GM23248 (cell line): ENCODE results near the gene OSER1. TPM values are rescaled to one million over a fixed set of nuclear protein-coding genes. Genes with fewer than 3 reads are reported as not detected.

Experiments used
- DNase-seq: peaks from one replicate; pipeline ENCODE4 v3.0.0-alpha.2; 2015
- H2AFZ ChIP-seq: fragments of 200-600 bp; sonication (generic); 2 replicates; pipeline ENCODE4 v1.6.1; 2016; ENCODE audit warnings: antibody characterized with exemption
- H3F3A ChIP-seq: fragments of 200-600 bp; sonication (generic); 2 replicates; pipeline ENCODE4 v1.6.1; 2016; ENCODE audit warnings: mild to moderate bottlenecking, antibody characterized with exemption, mixed run types; ENCODE audit not compliant: insufficient read depth
- H3K27ac ChIP-seq: fragments of 200-600 bp; sonication (generic); 2 replicates; pipeline ENCODE4 v1.5.1; 2016; ENCODE audit warnings: mild to moderate bottlenecking
- H3K27me3 ChIP-seq: fragments of 200-600 bp; sonication (generic); replicated peaks from 2 replicates; pipeline ENCODE4 v1.6.1; 2016; ENCODE audit warnings: mild to moderate bottlenecking; ENCODE audit not compliant: insufficient read depth
- H3K36me3 ChIP-seq: fragments of 200-600 bp; sonication (generic); 2 replicates; pipeline ENCODE4 v1.6.1; 2016; ENCODE audit warnings: low read depth, mild to moderate bottlenecking
- H3K4me1 ChIP-seq: fragments of 200-600 bp; sonication (generic); 2 replicates; pipeline ENCODE4 v1.6.1; 2016; ENCODE audit warnings: mild to moderate bottlenecking; ENCODE audit not compliant: insufficient read depth
- H3K4me2 ChIP-seq: fragments of 200-600 bp; sonication (generic); one replicate; pipeline ENCODE4 v1.6.1; 2016; ENCODE audit warnings: mild to moderate bottlenecking; ENCODE audit not compliant: unreplicated experiment
- H3K4me3 ChIP-seq: fragments of 200-600 bp; sonication (generic); 2 replicates; pipeline ENCODE4 v1.5.1; 2016; ENCODE audit warnings: mild to moderate bottlenecking
- H3K79me2 ChIP-seq: fragments of 200-600 bp; sonication (generic); 2 replicates; pipeline ENCODE4 v1.6.1; 2016; ENCODE audit warnings: mild to moderate bottlenecking; ENCODE audit not compliant: insufficient read depth
- H3K9ac ChIP-seq: fragments of 200-600 bp; sonication (generic); 2 replicates; pipeline ENCODE4 v1.6.1; 2016; ENCODE audit warnings: mild to moderate bottlenecking
- H3K9me2 ChIP-seq: fragments of 200-600 bp; sonication (generic); 2 replicates; pipeline ENCODE4 v1.6.1; 2016; ENCODE audit warnings: mixed run types, mild to moderate bottlenecking, moderate library complexity; ENCODE audit not compliant: insufficient read depth
- H3K9me3 ChIP-seq: fragments of 200-600 bp; sonication (generic); one replicate; pipeline ENCODE4 v1.6.1; 2017; ENCODE audit warnings: low read depth
- H4K20me1 ChIP-seq: fragments of 200-600 bp; sonication (generic); 2 replicates; pipeline ENCODE4 v1.6.0; 2016; ENCODE audit not compliant: insufficient read depth
- EZH2 ChIP-seq: fragments of 200-600 bp; sonication (generic); IDR thresholded peaks from 2 replicates; pipeline ENCODE4 v1.6.1; 2018; ENCODE audit warnings: antibody characterized with exemption, mild to moderate bottlenecking; ENCODE audit not compliant: insufficient read depth, poor library complexity, severe bottlenecking
- EZH2phosphoT487 ChIP-seq: fragments of 200-600 bp; sonication (generic); IDR thresholded peaks from 2 replicates; pipeline ENCODE4 v1.6.1; 2018; ENCODE audit warnings: antibody characterized with exemption, moderate library complexity, mild to moderate bottlenecking, low read depth; ENCODE audit not compliant: insufficient read depth
- WGBS, 2 experiments: methylation state at CpG; one replicate each; pipeline ENCODE4 v1.1.6; 2015 to 2017; ENCODE audit warnings: low lambda C conversion rate in 2 of 2, low coverage in 1 of 2; ENCODE audit errors: missing lambda C conversion rate in 2 of 2; 5-methylcytosine and 5-hydroxymethylcytosine counted together
- in situ Hi-C: fragments of 300-500 bp; cut with MboI; formaldehyde crosslinking; loops from 2 replicates; pipeline ENCODE4 v1.15.0; 2020
- polyA plus RNA-seq: library from polyadenylated mRNA; unstranded; fragments of >200 nt; fragmentation: Nextera tagmentation; extraction: Ambion mirVana; gene quantifications from 2 replicates; pipeline ENCODE4 v1.2.1, GENCODE V29; 2016
- total RNA-seq: library from RNA; depleted of rRNA; stranded (reverse); fragments of >200 nt; shearing (Covaris generic); gene quantifications from 2 replicates; pipeline ENCODE4 v1.2.3, GENCODE V29; 2014; rRNA removed

OSER1 gene
- total RNA-seq, result 29.5 and 36.2 TPM in 2 replicates
- polyA plus RNA-seq, result 43.8 and 45.1 TPM in 2 replicates

GRCh38 chr20:44210406-44211176 lies at the start of gene OSER1:
OSER1 (minus strand) TSS chr20:44210771; CDS start chr20:44206957, 3,814 bp downstream.
- WGBS, 2 experiments, result 0 to 1% methylated on average over 46 to 69 of the region's 79 CpGs
- H3K27ac ChIP-seq, result peak within 1 kb of the TSS; percentile 92
- peak; percentile 99 for DNase-seq
- peaks cover 8% of the 10 kb centered on the region; the same call in 1 of the 2 replicates for H3K36me3 ChIP-seq
- in situ Hi-C loops, result loop anchor here (25.0 kb wide), 1 partner anchor 402 kb away; no protein-coding TSS in a partner anchor
- H3K4me1 ChIP-seq, result peaks cover 33% of the 10 kb centered on the region
- H3K4me2 ChIP-seq, result peak within 1 kb of the TSS; percentile 99
- TF ChIP-seq EZH2, result no peak
- TF ChIP-seq EZH2phosphoT487, result no peak
- peak within 1 kb of the TSS; percentile 97 for H3K9ac ChIP-seq
- peak within 1 kb of the TSS; percentile 77 for H2AFZ ChIP-seq
- H3K79me2 ChIP-seq, result peaks cover 67% of the 10 kb centered on the region
- H4K20me1 ChIP-seq, result no peaks in the 10 kb centered on the region
- no peaks in the 10 kb centered on the region for H3K9me2 ChIP-seq
- H3K9me3 ChIP-seq, result no peaks in the 10 kb centered on the region
- peak within 1 kb of the TSS; percentile 97 for H3K4me3 ChIP-seq
- H3F3A ChIP-seq, result peaks cover 36% of the 10 kb centered on the region
- H3K27me3 ChIP-seq, result no peaks in the 10 kb centered on the region

GRCh38 chr20:44258226-44258890 lies 47.8 kb upstream of the OSER1 start:
- Histone ChIP-seq H3K9me3 (no peaks in the 10 kb centered on the region), H3K4me3 (no peak overlapping the region), H3K36me3 (no peaks in the 10 kb centered on the region), H3K4me1 (no peaks in the 10 kb centered on the region), H3K79me2 (no peaks in the 10 kb centered on the region), H3K27ac (no peak overlapping the region), H4K20me1 (no peaks in the 10 kb centered on the region), H3K27me3 (no peaks in the 10 kb centered on the region), H3K9ac (no peak overlapping the region), H2AFZ (no peak overlapping the region), H3K4me2 (no peak overlapping the region), H3F3A (no peaks in the 10 kb centered on the region), H3K9me2 (no peaks in the 10 kb centered on the region)
- TF ChIP-seq EZH2 (no peak), EZH2phosphoT487 (no peak)
- 75 to 78% methylated on average over 24 to 25 of the region's 28 CpGs for WGBS, 2 experiments
- in situ Hi-C loops, result no loop called here
- no peak for DNase-seq

- Histone ChIP-seq H3K4me1 (no peaks in the 10 kb centered on the region), H3K4me3 (no peak overlapping the region), H3K27me3 (no peaks in the 10 kb centered on the region), H3K36me3 (no peaks in the 10 kb centered on the region), H3K4me2 (no peak overlapping the region), H2AFZ (no peak overlapping the region), H4K20me1 (no peaks in the 10 kb centered on the region), H3K79me2 (no peaks in the 10 kb centered on the region), H3K9me2 (no peaks in the 10 kb centered on the region), H3K9ac (no peak overlapping the region), H3K27ac (no peak overlapping the region), H3K9me3 (no peaks in the 10 kb centered on the region), H3F3A (no peaks in the 10 kb centered on the region)
- no peak for TF ChIP-seq EZH2phosphoT487
- TF ChIP-seq EZH2, result no peak
- DNase-seq, result no peak
- WGBS, 2 experiments, result 73 to 79% methylated on average over 19 to 21 of the region's 21 CpGs
- in situ Hi-C loops, result no loop called here
Observed at GRCh38 chr20:44256961-44257360, 46.4 kb upstream of the OSER1 start.

GRCh38 chr20:44255942-44256341 lies 45.4 kb upstream of the OSER1 start:
- Histone ChIP-seq H2AFZ (no peak overlapping the region), H3K79me2 (no peaks in the 10 kb centered on the region), H4K20me1 (no peaks in the 10 kb centered on the region), H3K36me3 (no peaks in the 10 kb centered on the region), H3K27me3 (no peaks in the 10 kb centered on the region), H3K27ac (no peak overlapping the region), H3K9ac (no peak overlapping the region), H3K4me2 (no peak overlapping the region), H3K9me3 (no peaks in the 10 kb centered on the region), H3K4me3 (no peak overlapping the region), H3F3A (no peaks in the 10 kb centered on the region), H3K4me1 (no peaks in the 10 kb centered on the region), H3K9me2 (no peaks in the 10 kb centered on the region)
- 65 to 83% methylated on average over 1 of the region's 1 CpG for WGBS, 2 experiments
- in situ Hi-C loops, result no loop called here
- no peak for DNase-seq
- TF ChIP-seq EZH2phosphoT487 (no peak), EZH2 (no peak)
